OCI-LY1 (cell line): ENCODE measurements around the gene ZNF629.

Experiments
- EZH2 ChIP-seq: fragments of 200-600 bp; sonication (generic), shearing (Covaris generic); IDR thresholded peaks from 2 replicates; pipeline ENCODE4 v1.8.0; 2017; ENCODE audit warnings: borderline replicate concordance, mixed run types, mild to moderate bottlenecking, antibody characterized with exemption, low read length, moderate library complexity, mixed read lengths
- TF ChIP-seq, protein P1 (sequence below): fragments of 200-600 bp; sonication (generic), shearing (Covaris generic); IDR thresholded peaks from 2 replicates; pipeline ENCODE4 v1.5.1; 2017; ENCODE audit warnings: mild to moderate bottlenecking, antibody characterized with exemption, low read length, moderate library complexity, mixed read lengths

DNA sequence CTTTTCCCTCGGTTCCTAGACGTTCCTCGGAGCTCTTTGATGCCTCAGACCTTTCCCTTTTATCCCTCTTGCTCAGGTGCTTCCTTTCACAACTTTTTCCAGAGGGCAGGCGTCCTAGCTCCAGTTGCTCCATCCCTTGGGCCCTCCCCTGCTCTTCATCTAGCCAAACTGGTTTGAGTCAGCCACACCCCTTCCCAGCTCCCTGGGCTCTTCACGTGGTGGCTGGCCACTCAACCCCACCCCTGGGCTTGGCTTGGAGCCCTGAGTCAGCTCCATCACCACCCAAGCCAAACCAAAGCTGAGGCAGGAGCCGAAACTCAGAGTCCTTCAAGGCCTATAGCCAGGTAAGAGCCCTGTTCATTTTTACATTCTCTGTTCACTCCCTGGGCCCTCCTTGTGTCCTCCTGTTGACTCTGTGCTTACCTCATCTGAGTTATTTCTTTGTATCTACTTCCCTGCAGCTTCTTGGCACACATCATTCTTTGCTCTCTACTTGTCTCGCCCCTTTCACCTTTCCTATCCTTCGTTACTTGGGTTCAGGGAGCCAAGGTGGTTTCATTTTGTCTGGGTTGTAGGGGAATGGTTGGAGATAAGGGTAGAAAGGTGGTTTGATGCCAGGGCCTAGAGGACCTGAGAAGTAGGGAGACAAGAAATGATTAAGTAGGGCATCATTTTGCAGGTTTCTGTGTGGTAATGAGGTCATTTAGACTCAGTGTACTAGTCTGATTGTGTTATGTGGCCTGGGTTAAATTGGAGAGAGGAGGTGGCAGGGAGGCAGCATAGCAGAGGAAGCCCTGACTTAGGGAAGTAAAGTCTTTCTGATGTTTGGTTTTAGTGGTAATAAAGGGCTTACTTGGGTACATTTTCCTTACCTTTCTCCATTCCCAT lies 46.4 kb downstream of the ZNF629 start:
- TF ChIP-seq, protein P1, sequence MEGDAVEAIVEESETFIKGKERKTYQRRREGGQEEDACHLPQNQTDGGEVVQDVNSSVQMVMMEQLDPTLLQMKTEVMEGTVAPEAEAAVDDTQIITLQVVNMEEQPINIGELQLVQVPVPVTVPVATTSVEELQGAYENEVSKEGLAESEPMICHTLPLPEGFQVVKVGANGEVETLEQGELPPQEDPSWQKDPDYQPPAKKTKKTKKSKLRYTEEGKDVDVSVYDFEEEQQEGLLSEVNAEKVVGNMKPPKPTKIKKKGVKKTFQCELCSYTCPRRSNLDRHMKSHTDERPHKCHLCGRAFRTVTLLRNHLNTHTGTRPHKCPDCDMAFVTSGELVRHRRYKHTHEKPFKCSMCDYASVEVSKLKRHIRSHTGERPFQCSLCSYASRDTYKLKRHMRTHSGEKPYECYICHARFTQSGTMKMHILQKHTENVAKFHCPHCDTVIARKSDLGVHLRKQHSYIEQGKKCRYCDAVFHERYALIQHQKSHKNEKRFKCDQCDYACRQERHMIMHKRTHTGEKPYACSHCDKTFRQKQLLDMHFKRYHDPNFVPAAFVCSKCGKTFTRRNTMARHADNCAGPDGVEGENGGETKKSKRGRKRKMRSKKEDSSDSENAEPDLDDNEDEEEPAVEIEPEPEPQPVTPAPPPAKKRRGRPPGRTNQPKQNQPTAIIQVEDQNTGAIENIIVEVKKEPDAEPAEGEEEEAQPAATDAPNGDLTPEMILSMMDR: no peak
- no peak for TF ChIP-seq EZH2
